ENCODE results near the gene STARD13.
A peak's percentile ranks its signal among the peaks of the same experiment; 100 is the strongest.

STARD13 gene

DNA sequence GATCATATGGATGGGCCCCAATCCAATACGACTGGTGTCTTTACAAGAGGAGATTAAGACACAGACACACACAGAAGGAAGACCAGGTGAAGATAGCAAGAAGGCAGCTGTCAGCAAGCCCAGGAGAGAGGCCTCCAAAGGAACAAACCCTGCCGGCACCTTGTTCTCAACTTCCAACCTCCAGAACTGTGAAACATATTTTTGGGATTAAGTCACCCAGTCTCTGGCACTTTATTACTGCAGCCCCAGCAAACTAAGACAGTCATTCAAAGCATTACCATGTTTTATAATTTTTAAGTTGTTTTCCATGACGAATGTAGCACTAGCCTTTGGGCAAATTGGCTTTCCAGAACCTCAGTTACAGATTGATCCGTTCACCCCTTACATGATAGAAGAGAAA lies 11.3 kb downstream of the STARD13 start:
- no peak for DNase-seq

DNA sequence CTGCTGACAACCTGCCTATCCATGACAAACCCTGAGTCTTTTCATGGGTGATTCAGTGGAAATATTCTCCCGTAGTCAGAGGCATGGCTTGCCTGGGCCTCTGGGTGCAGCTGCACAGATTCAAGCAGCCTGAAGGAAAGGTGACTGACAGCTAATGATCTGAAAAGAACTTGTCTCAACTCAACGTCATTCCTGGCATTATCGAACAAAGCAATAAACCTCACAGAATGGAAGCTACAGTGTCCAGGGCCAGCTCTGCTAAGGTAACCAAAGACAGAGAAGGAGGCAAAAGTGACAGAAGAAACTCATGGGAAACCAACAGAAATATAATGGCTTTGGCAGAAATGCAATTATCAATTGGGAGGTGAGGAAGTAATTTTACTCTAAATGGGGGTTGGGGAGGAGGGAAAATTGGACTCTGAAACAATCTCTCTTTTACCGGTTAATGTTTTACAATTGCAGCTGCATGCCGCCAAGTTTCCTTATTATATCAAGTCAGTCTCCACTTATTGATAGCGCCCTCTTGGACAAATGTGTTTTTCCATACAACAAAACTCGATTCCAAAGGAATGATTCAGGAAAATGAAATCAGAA lies 12.9 kb downstream of the STARD13 start:
- DNase-seq = no peak

DNA sequence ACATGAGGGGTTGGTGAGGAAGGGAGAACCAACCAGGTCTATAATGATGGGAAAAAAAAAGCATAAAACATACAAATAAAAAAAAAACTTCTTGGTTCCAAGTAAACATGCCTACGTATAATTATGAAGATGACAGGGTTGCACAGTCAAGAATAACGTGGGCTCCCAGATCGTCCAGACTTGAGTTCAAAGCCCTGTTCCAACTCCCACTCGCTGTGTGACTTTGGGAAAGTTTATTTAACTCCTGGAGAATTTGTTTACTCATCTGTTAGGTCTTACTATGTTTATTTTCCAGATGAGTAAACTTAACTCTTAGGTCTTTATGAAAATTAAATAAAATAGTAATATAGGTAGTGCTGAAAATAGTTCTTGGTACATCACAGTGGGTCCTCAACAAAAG lies 13.8 kb downstream of the STARD13 start:
- no peak for DNase-seq

DNA sequence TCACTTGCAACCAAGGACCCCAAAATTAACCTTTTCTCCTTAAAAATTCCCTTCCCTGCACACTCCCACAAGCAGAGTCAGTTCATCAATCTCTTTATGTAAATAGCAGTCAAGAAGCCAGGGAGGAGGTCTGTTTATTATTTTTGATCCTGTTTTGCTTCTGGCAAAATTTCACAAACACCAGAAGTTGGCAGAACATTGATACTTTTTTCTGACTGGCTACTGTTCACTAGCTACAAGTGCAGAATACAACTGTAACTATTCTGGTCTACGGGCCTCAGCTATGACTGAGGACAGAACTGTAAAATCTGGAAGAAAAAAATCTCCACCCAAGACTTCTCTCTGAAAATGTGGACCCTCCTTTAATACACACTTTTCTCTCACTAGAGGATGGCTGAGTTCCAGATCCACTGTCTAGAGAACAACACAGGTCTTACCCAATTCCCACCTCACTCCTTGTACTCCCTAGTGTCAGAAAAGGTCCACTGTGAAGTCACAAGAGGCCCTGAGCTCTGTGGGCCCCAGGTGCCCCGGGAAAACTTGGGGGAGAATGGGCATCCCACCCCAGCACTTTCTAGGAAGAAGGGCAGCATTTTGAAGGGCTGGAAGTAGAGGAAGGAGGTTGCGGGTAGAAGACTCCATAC lies 14.5 kb downstream of the STARD13 start:
- no peak for DNase-seq

DNA sequence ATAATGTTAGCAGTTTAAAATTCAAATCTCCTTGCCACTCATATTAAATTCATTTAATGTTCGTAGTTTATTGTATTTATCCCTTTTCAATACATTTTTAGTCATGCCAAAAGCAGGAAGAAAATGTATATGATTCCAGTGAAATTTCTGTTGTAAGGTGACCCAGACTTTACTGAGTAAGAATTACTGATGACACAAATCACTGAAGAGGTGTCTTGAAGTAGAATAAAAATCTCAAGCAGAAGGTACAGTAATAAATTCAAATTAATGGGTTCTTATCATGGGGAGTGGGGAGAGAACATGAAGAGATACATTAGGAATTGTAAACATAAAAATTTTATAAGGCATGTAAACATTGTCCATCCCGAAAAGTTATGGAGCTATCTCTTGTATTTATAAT lies 19.9 kb downstream of the STARD13 start:
- DNase-seq = no peak

DNA sequence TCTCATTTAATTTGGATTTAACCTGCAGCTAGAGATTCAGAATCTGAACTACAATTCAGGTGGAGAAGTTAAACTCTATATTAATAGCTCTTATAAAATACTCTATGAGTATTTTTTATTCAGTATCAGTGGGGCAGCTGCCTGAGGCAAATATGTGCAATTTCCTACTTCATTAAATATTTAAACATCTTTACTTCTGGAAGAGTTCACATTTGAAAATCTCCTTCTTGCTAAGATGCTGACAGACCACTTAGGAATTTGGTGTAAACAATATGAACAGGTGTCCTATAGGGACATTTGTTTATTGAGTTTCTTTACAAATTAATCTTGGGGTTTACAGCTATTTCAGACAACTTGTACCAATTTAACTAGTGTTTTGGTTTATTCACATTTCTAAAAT lies 20.4 kb downstream of the STARD13 start:
- no peak for DNase-seq

DNA sequence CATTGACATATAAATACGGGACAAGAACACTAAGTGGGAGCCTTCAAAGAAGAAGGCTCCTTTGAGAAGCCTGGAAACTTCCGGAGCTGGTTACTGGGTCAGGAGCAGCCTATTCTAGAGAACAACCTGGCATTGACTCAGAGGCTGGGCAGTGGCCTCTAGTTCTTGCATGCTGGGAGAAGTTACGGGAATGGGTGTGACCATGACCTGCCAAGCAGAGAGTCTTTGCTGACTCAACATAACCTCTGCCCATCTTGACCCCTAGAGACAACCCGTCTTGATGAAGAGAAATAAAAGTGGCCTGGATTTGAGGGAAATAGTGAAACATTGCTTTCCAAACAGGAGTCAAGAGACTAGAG lies 21.0 kb downstream of the STARD13 start:
- DNase-seq = no peak

DNA sequence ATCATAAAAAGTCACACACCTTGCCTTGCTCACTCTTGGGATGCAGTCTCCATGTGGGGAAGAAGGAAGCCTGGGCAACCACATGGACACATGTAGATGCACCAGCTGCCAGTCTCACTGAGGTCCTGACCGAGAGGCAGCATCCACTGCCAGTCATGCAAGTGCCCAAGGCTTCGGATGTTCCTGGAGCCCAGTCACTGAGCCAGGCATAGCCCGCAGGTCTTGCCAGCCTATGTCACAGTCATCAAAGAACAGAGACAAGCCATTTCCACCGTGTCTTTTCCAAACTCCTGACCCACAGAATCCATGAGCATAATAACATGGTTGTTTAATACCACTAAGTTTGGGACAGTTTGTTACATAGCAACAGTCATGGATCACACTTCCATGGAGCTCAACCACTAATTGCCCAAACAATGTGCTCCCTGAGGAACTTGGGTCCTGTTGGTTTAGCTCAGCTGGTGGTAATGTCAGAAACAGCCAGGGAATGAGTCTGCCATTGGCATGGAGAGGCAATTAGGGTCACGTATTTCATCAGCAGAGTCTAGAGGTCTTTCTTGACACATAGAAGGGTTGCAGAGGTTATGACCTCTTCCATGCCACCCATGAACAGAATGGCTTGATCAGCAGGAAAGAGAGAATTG lies 21.5 kb downstream of the STARD13 start:
- DNase-seq = no peak

DNA sequence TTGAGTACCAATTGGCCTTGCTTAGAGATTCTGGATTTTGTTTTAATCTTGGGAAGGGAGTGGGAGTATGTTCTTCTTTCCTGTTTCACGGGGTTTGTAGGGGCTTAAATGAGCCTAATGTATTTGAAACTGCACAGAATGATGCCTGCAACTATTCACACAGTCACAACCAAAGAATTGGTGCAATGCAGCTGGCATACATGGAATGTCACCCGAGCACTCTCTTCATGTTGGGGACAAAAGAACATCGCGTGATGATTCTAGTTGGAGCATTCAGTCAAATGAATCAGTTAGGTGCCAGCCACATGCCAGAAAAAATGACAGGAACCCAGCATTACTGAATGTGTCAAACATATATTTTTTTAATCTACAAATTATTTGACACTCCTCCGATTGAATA lies 22.1 kb downstream of the STARD13 start:
- no peak for DNase-seq

DNA sequence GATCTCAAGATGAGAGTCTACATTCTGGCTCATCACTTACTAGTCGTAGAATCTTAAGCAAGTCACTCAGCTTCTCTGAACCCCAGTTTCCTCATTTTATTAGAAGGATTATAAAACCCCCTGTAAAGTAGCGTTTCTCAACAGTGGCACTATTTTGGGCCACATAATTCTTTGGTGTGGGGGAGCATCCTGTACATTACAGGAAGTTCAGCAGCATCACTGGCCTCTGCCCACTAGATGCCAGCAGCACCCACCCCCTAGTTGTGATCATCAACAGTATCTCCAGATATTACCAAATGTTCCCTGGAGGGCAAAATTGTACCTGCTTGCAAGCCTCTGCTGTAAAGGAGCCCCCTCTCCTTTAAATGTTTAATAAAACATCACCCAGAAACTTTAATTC lies 22.6 kb downstream of the STARD13 start:
- DNase-seq = peak in 1 of 2 donors; percentile 63

DNA sequence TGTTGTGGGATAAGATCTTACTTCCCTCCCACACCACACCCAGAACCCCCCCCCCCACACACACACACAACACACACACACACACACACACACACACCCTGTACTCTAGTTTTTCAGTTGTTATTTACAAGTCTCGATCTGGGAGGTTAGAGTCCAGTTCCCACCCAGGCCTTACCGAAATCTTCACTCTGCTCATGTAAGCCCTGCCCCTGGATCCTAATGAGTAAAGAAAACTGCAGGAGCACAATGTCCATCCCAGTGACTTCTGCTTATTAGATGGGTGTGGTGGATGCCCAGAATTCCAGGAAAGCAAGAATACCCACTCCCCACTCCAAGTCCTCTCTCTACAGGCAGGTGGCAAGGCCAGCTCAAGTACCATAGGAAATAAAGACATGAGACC lies 23.0 kb downstream of the STARD13 start:
- no peak for DNase-seq

DNA sequence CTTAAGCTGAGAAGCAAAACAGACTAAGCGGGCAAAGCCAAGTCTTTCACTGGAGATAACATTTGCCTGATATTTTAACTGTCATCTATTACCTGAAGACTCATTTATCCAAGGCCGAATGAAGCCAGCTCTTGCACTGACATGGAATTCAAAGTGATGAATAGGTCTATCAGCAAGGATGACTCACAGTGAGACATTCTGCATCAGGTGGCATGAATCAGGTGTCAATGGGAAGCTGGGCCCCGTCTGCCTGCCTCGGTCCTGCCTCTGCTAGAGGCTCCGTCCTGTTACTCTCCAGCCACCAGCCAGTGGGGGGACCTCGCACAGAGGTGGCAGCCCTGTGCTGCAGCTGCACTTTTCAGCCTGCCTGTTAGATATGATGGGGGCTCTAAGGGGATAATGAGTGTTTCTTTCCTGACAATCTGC lies 23.5 kb downstream of the STARD13 start:
- no peak for DNase-seq

DNA sequence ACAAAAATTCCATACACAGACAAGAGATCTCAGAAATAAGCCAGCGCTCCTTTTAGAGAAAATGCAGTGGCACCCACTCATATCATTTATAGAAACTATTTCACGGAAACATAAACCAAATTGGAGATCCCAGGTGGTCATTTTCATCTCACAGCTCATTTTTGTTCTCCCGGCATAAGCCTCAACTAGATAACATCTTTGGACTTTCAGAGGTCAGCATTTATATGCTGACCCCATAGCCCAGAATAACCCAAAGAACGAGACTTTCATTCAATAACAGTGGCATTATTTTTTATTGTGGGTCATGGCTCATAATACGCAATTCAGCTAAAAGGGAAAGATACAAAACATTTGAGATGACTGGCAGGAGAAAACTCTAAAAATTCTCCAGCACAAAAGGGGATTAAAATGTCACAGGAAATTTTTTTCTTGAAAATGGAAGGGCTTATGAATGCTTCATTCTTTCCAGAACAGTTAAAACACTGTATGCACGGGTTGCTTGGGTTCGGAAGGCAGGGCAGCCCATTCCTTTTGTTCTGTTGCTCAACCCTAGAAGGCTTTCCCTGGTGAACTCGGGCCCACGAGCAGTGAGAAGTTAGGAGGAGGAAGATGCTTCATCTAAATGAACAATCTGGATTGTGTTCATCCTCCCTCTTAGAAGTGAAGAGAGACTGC lies 24.0 kb downstream of the STARD13 start:
- no peak for DNase-seq

DNA sequence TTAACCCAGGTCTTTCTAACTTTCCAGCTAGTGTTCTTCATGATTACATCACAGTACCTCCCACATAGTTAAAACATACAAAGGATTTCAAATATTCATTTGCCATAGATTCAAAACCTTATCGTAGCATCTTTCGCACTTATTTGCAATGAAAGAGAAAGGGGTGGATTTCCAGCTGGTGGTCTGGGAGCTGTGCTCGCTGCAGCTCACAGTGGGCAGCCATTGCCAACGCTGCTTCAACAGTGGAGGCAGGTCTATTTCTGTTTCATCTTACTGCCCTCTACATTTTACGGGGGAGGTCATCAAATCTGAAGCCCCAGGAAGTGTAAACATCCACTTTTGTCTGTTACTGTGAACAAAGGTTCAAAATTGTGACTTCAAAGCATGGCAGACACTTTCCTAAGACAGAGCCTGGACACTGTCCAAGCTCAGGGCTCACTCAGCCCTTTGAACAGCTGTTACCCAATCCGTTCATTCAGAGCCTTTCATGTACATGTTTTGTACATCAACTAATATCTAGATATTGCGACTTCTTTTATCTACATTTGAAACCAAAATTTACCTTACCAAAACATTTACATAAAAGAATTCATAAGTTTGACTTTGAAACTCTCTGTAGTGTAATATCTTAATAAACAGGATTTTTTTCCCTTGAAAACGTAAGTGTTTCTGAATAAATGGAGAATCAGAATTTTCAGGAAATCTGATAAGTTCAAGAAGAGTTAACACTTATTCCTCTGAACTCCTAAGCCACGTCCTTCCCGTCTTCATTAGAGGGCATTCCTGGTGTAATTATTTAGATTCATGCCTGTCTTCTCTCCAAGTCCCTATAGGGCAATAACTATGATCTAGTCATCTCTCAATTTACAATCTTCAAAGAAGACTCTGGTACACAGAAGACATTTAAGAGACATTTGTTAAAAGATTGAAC lies 25.1 kb downstream of the STARD13 start:
- DNase-seq = no peak

DNA sequence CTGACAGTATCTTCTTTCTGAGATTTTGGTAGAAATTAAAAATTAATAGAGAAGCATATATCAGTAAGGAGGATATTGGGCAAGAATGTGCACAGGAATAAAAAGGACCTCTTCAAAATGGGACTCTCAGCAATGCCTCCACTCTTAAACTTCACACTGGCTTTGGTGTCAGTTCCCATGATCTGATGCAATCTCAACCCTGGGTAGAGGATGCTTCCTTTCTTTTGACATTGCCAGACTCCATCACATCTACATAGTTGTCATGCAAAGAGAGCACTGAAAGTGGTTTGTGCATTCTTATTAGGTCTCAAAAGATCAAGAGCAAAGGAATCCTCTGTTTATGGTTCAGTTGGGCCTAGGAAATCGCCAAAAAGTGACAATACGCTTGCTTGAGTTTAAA lies 26.3 kb downstream of the STARD13 start:
- DNase-seq = no peak

DNA sequence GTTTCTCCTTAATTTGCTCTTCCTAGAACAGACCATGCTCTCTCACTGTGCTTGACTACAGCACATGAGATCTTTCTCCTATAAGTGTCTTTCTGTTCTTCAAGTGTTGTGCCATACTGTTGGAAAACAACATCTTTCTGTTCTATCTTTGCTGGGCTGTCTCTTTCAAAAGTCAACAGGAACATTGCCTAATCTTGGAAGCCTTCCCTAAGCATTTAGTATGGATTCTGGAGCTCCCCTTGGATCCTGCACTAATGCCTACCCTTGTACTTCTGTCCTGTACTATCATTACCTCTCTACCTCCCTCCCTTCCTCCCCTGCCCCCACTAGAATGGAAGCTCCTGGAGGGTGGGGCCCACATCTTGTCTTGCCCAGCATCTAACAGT lies 26.8 kb downstream of the STARD13 start:
- DNase-seq = no peak

DNA sequence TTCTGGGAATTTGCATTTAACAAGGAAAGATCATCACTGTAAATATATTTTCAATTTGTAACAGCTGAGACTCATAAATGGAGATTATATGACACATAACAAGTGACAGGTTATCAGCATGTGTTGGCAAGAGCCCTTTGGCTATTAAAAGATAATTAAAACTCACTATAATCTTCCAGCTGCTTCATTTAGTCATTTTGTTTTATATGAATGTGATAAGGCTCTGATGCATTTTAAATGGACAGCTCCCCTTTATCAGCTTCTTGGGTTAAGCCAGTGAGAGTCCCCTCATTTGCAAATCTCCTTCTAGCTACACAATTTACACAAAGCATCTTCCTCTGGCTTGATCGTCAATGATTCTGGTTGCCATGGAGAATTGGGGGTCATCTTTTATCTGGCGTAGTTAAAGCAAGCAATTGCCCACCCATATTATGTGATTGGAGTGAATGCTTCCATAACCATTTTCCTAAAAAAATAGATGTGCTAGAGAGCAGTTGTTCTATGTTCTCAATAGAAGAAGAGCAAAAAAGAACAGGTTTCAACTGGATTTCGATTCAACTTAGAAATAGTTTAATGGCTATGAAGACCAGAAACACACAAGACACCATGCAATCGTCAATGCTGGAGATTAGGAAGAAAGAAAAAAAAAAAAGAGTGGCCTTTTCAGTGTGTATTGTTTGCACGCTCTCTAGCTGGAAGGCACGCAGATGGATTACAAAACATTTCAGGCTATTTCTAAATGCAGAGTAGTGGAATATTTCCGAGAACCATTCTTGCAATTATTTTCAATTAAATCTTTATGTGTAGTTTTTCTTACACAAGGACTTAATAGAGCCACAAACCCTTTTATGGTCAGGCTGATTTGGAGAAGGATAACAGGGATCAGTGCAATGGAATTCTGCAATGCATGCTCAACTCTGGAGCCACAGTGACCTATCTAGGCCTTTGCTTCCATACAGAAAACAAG lies 27.4 kb downstream of the STARD13 start:
- no peak for DNase-seq

DNA sequence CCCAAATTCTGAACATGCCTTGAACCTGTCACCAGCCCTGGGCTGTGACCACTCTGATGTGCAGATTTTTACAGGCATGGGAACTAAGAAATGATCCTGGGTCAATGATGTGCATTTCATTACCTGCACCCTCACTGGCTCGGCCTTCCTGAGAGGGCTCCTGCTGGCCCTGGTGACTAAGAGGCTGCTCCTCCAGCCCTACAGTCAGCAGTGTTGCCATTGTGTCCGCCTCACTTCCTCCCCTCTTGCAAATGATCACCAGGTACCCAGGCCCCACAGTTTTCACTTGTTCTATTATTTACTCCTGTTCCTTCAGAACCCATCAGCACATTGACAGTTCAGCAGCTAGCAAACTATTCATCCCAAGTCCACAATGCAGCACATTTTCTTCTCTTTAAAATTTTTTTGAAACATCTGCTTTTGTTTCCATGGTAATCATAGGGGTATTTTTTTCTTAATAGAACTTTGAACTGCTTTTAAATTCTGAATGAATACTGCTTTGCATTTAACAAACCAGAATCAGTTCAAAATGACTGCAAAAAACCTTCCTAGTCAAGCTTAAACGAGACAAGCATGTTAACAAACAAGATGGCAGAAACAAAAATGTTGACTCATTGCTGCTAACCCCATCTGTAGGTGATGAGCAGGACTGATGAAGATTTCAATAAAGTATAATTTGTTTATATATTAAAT lies 29.3 kb downstream of the STARD13 start:
- DNase-seq = no peak

DNA sequence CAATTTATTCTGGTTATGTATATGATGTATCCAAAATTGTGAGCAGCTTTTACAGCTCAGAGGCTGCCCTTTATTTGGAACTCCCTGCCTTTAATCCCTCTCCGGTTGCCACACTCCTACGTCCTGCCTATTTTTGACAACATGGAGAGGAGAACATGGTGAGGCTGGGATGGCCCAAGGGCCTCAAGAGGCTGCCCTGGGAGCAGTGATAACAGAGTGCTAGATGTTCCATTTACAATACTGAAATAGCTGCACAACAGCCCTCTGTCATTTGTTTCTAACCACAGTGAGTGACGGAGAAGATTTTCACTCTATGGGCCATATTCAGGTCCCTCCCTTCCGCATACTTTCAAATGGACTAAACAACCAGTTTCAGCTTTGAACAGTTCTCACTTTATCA lies 33.4 kb downstream of the STARD13 start:
- DNase-seq = no peak

DNA sequence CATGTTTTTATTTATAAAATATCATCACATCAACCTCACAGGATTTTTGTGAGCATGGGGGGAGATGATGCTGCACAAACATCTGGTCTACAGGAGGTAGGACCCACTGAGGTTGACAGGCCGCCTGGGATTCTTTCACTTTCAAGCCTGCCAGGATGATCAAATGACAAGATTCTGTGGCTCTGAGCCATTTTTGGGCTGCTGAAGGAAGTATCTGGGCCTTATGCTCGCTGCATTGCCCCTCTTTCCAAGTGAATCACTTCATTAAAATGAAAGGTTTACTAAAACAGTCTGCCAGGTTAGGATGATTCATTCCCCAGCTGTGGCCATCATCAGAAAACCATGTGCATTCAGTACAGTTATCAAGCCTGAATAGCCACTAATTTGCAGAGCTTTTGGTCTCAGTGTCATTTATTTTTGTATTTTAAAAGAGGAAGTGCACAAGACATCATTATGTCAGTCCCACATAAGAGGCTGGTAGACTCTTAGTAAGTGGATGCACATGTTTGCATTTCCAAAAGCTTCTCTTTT lies 34.4 kb downstream of the STARD13 start:
- DNase-seq = peak in 1 of 2 donors; percentile 88

DNA sequence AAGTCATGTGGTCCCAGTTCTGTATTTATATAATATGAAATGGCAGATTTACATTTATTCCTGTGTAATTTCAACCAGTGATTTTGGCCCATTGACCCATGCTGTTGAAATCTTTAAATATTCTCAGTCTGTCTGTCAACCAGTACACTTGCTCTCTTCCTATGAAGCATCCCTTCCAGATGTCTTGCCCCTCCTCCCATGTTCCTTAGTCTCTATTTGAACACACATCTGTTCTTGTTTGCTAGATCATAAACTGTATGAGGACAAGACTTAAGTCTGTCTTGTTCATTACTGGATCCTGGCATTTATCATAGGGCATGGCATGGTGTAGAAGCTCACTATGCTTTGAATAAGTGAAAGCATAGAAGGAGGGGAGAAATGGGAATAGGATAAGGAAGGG lies 34.9 kb downstream of the STARD13 start:
- no peak for DNase-seq

Measured in bone marrow (tissue), 2 donors.